Measurements from ENCODE around the gene AK6.
"Not testable (repeated sequence)": the region's sequence is repeated elsewhere in the genome, so short reads cannot be mapped to it uniquely, and the experiment has no call there.

Gene AK6

DNA sequence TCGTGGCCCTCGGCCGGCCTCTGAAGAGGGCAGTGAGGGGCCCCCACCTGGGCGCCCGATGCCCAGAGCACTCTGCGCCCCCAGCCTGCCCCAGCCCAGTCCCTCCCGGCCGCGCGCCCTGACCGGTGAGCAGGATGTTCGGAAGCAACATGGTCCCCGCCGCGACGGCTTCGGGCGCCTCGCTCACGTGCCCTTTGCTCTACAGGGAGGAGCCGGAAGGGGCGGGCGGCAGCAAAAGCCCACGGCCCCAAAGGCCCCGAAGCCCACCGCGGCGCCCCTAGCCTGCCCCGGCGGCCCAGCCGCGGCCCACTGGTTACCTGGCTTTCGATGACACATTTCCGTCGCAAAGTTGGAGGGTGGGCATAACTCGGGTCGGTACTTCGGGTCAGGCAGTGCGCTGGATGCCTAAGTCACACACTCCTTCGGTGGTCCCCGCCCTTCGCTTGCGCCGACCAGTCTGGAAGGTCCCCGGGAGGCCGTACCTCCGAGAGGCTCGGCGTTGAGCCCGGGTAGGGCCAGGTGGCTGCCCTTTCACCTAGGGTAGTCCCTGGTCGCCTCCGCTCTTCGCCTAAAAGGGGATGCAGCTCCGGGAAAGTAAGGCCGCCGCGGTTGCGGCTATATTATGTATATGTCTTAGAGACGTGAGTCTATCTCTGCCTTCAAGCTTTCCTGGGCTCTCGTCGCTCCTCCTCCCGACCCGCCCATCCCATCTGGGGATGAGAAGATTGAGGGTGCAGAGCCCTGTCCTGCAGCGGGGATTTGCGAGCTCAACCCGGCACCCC, at the start of gene AK6, which contains the start of the genes RAD17 and TAF9:
TSS of gene AK6 (minus strand) at position 181 of the 782 bp plus-strand sequence. CDS start at position 151, 30 bp downstream.
TSS of gene RAD17 (plus strand) at position 479 of the 782 bp plus-strand sequence. CDS start 2,391 bp downstream, outside the sequence.
TSS of gene TAF9 (minus strand) at position 181 of the 782 bp plus-strand sequence. CDS start 3,783 bp downstream, outside the sequence.
- DNase-seq = peak; percentile 96

- no peak for DNase-seq
These were observed 49.2 kb upstream of the AK6 start for GRCh38 chr5:69418554-69418953.

GRCh38 chr5:69416699-69417098, 47.4 kb upstream of the AK6 start:
- no peak for DNase-seq

DNA sequence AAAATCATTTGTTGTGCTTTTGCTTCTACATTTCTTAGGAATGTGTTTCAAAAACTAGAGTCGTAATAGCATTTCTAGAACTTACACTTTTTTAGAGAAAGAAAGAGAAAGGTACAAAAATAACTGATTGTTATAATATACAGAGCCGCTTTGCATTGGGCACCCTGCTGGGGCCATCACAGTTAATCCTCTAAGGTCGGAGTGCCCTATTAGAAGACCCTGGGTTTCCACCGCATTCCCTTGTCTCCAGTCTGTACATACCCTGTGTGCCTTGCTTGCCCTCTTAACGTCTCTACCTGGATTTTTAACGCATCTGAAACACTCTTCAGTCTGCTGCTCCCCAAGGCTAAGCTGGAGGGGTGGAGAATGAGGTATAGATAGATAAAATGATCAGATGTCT, 46.9 kb upstream of the AK6 start:
- no peak for DNase-seq

- DNase-seq = no peak
These were observed 46.3 kb upstream of the AK6 start for GRCh38 chr5:69415584-69415958.

- no peak for DNase-seq
These were observed 45.7 kb upstream of the AK6 start, which contains the start of gene MARVELD2 for GRCh38 chr5:69414885-69415583. Gene MARVELD2 (plus strand): TSS chr5:69415116. CDS start chr5:69419386, 4,270 bp downstream.

GRCh38 chr5:69404659-69405330, 35.5 kb upstream of the AK6 start:
- no peak for DNase-seq

- no peak for DNase-seq
These were observed 9.1 kb upstream of the AK6 start for GRCh38 chr5:69378376-69378775.

GRCh38 chr5:69374911-69375446, 5.7 kb upstream of the AK6 start:
- DNase-seq = no peak

GRCh38 chr5:69372394-69372793, 3.1 kb upstream of the AK6 start:
- no peak for DNase-seq

GRCh38 chr5:69370335-69370734, 1.0 kb upstream of the AK6 start:
- not testable (repeated sequence) for DNase-seq

DNA sequence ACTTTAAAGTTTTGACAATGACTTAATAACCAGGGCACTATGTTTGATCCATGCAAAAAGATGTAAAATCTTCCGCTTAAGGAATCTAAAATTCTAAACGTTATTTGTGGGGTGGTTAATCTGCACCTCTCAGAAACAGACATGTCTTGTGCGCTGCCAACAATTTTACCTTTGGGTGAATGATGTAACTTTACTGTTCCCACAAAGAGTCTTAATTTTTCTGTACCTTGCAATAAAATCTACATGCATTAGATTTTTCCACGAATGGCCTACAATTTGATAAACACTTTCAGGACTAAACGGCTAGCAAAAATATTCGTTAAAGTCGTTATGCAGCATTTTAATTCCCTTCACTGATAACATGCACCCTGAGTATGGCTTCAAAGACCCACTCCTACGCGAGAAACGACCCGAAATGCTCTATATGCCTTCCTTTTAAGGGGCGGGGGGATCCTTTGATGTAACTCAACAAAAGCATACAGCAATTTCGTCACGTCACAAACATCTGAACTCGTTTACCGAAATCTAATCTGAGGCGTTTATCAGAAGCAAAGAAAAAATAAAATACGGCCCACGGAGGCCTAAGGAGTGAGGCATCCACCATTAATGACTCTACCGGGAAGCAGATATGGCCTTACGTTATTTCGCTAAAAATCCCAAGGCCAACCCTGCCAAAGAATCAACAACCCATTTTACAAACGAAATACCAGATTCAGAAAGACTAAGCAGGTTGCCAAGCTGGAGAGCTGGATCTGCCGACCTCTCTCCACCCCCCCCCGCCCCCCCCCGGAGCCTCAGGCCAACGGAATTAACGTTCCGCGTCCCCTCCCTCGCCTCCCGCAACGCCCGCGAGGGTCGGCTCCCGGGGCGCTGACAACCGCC, 621 bp downstream of the AK6 start:
- DNase-seq = no peak

GRCh38 chr5:69367697-69368279, 1.5 kb downstream of the AK6 start:
- DNase-seq = no peak

- DNase-seq = no peak
These were observed 4.5 kb downstream of the AK6 start for GRCh38 chr5:69364850-69365249.

GRCh38 chr5:69364414-69364813, 4.9 kb downstream of the AK6 start:
- DNase-seq = no peak

- DNase-seq = no peak
These were observed 8.9 kb downstream of the AK6 start for GRCh38 chr5:69360442-69360841.

GRCh38 chr5:69359699-69360098, 9.6 kb downstream of the AK6 start:
- no peak for DNase-seq

DNA sequence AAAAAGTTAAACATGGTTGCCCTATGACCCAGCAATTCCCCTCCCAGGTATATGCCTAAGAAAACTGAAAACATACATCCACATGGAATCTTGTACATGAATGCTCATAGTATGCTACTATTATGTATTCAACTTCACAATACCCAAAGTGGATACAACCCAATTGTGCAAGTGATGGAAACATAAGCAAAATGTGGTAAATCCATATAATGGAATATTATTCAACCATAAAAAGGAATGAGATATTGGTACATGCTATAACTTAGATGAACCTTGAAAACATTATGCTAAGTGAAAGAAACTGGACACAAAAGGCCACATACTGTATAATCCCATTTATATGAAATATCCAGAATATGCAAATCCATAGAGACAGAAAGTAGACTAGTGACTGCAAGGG, 18.7 kb downstream of the AK6 start:
- no peak for DNase-seq

- no peak for DNase-seq
These were observed 26.2 kb downstream of the AK6 start for GRCh38 chr5:69343083-69343482.

GRCh38 chr5:69341520-69342161, 27.7 kb downstream of the AK6 start:
- no peak for DNase-seq

DNA sequence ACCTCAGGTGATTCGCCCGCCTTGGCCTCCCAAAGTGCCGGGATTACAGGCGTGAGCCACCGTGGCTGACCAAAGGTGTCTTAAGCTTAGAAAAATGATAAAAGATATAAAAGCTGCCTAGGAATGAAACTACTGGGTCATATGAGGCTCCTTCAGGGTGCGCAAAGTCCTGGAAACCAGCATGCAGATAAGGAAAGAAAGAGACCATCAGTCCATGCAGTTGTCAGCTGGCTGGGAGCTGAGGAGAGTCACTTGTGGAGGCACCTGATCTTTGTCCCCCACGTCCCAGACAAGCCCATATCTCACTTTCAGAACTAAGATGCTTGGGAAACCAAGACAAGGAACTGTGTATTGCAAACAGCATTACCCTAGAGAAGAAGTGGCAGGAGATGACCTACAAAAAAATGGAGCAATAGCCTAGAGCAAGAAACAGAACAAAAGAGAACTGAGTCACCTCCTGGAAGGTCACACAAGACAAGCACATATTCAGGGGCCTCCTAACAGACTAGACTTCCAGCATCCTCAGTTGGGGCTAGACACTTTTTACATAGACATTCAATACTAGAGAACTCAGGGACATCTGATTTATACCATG, 33.9 kb downstream of the AK6 start:
- no peak for DNase-seq
